Vagina (tissue), 2 donors: Measurements from ENCODE around the gene VEGFD. TPM values are rescaled to one million over a fixed set of nuclear protein-coding genes. Genes with fewer than 3 reads are reported as not detected.
A peak's percentile ranks its signal among the peaks of the same experiment; 100 is the strongest.

Experiments
- DNase-seq, 2 donors: peaks; one replicate each; pipeline ENCODE4 v3.0.0-alpha.2; 2017; ENCODE audit errors: extremely low spot score in 2 of 2
- H3K27ac ChIP-seq: fragments of 200-600 bp; sonication (generic); one replicate; pipeline ENCODE4 v1.5.1; 2019
- H3K27me3 ChIP-seq: fragments of 200-600 bp; sonication (generic); one replicate; pipeline ENCODE4 v1.5.1; 2019
- H3K36me3 ChIP-seq, 2 donors: fragments of 200-600 bp; sonication (generic); one replicate each; pipeline ENCODE4 v1.5.1; 2017 to 2019
- H3K4me1 ChIP-seq: fragments of 200-600 bp; sonication (generic); one replicate; pipeline ENCODE4 v1.5.1; 2019
- H3K4me3 ChIP-seq, 2 donors: fragments of 200-600 bp; sonication (generic); 1 replicate in 1 of 2; 2 replicates in 1 of 2; pipeline ENCODE4 v1.5.1; 2016 to 2019
- H3K9me3 ChIP-seq: fragments of 200-600 bp; sonication (generic); one replicate; pipeline ENCODE4 v1.5.1; 2019
- POLR2A ChIP-seq, 2 donors: fragments of 450-650 bp; IDR thresholded peaks; one replicate each; pipeline ENCODE4 v1.6.1; 2017; ENCODE audit warnings: antibody characterized with exemption in 2 of 2, mild to moderate bottlenecking in 2 of 2, moderate library complexity in 2 of 2
- POLR2AphosphoS5 ChIP-seq, 2 donors: sonication (generic); formaldehyde crosslinking; IDR thresholded peaks; one replicate each; pipeline ENCODE4 v1.9.0; 2017; ENCODE audit warnings: antibody characterized with exemption in 2 of 2, mild to moderate bottlenecking in 2 of 2, low read depth in 1 of 2; ENCODE audit not compliant: insufficient read depth in 1 of 2
- intact Hi-C: fragments of 100-400 bp; cut with DNase I; formaldehyde crosslinking; loops from one replicate; pipeline ENCODE4 v1.15.1; 2023
- total RNA-seq: library from RNA; depleted of rRNA; stranded (reverse); fragments of >200 nt; gene quantifications from one replicate; pipeline ENCODE4 v1.2.3, GENCODE V29; 2016
- TF ChIP-seq, protein P1 (sequence below), 3 experiments: fragments of 450-650 bp in 2 of 3; fragments of 200-600 bp in 1 of 3; sonication (generic) in 1 of 3; IDR thresholded peaks; one replicate each; pipeline ENCODE4 v1.5.1; 2017 to 2019; ENCODE audit warnings: antibody characterized with exemption in 3 of 3, mild to moderate bottlenecking in 2 of 3, moderate library complexity in 2 of 3

VEGFD gene
- total RNA-seq, 1 donor from 2014 or later, result 5.4 TPM

DNA sequence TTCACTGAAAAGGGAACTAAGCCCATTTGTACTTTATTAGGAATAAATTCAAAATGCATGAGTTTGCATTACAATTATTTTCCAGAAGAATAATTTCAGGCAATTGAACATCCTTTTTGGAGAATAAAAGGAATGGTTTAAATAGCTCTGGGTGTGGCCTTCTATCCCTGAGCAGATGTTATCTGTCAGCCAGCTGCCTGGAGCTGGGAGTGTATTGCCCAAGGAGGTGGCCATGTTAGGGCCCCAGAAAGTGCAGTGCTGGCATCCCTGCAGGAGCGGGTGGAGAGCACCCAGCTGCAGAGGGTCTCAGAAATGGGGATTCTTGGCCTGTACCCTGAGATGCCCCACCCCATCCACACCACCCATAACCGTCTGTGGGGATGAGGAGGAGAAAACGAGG, 21.6 kb upstream of the VEGFD start:
- intact Hi-C loops, result no loop called here
- H3K36me3 ChIP-seq, result no peaks in the 10 kb centered on the region
- H3K4me3 ChIP-seq, result no peak overlapping the region
- no peaks in the 10 kb centered on the region for H3K27me3 ChIP-seq
- no peak for DNase-seq
- H3K27ac ChIP-seq, result peak overlapping the region; percentile 12
- H3K9me3 ChIP-seq, result no peaks in the 10 kb centered on the region
- no peaks in the 10 kb centered on the region for H3K4me1 ChIP-seq
- TF ChIP-seq, protein P1, sequence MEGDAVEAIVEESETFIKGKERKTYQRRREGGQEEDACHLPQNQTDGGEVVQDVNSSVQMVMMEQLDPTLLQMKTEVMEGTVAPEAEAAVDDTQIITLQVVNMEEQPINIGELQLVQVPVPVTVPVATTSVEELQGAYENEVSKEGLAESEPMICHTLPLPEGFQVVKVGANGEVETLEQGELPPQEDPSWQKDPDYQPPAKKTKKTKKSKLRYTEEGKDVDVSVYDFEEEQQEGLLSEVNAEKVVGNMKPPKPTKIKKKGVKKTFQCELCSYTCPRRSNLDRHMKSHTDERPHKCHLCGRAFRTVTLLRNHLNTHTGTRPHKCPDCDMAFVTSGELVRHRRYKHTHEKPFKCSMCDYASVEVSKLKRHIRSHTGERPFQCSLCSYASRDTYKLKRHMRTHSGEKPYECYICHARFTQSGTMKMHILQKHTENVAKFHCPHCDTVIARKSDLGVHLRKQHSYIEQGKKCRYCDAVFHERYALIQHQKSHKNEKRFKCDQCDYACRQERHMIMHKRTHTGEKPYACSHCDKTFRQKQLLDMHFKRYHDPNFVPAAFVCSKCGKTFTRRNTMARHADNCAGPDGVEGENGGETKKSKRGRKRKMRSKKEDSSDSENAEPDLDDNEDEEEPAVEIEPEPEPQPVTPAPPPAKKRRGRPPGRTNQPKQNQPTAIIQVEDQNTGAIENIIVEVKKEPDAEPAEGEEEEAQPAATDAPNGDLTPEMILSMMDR (IDR thresholded peaks at IDR 0.05), result no peak
- TF ChIP-seq POLR2A (IDR thresholded peaks at IDR 0.05) (no peak), POLR2AphosphoS5 (IDR thresholded peaks at IDR 0.05; ENCODE audit: insufficient read depth in 1 of 2, low read depth in 1 of 2) (no peak)

DNA sequence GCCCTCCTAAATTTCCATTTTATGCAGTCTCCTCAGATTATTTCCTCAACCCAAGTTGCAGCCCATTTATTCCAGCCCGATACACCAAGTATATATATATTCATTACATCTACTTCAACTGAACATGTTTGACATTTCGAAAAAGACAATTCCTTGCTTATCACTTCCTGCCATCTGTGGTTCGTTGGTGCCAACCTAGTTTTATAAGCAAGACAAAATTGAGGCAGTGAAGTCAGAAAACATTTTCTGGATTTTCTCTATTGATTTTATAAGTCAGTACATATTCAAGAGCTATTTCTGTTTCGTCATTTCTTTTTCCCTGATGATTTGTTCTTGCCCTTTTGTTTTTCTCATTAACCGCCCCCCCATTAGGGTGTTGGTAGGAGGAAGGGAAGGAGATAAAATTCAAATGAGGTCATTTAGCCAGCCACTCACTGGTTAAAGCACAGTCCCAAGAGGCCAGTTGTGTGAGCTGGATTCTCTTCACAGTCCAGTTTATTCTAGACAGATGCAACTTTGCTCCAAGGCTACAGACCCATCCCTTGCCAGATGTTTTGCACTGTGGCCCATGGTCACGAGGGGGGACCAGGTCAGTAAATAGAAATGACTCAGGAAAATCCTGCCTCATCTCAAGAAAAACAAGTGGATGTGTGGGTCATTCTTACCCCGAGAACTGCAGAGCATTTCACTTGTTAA, 20.3 kb upstream of the VEGFD start:
- intact Hi-C loops, result no loop called here
- H3K27ac ChIP-seq, result no peak overlapping the region
- H3K9me3 ChIP-seq, result no peaks in the 10 kb centered on the region
- no peak overlapping the region for H3K4me3 ChIP-seq
- no peak for DNase-seq
- no peaks in the 10 kb centered on the region for H3K4me1 ChIP-seq
- no peaks in the 10 kb centered on the region for H3K27me3 ChIP-seq
- H3K36me3 ChIP-seq, result no peaks in the 10 kb centered on the region
- TF ChIP-seq POLR2AphosphoS5 (IDR thresholded peaks at IDR 0.05; ENCODE audit: insufficient read depth in 1 of 2, low read depth in 1 of 2), result no peak
- TF ChIP-seq POLR2A (IDR thresholded peaks at IDR 0.05), result no peak
- TF ChIP-seq, protein P1 (IDR thresholded peaks at IDR 0.05), result no peak

DNA sequence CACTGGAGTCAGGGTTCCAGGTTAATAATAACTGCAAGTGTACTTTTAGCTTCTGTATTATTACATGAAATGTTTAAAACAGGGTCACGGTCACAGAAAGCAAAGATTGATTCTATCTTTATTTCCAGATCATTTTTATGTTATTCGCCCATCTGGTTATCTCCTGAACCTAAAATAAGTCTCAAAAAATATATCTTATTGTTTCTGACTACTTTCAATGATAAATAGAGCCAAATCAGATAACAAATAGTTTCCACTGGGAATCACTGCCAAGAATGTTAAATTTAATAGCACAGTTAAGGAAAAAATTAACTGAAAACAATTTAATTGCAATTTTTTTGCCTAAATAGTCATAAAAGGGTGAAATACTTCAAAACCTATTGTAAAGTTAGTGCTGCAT, 17.2 kb upstream of the VEGFD start:
- Histone ChIP-seq H3K36me3 (no peaks in the 10 kb centered on the region), H3K27me3 (no peaks in the 10 kb centered on the region), H3K4me3 (no peak overlapping the region), H3K4me1 (no peaks in the 10 kb centered on the region), H3K27ac (no peak overlapping the region), H3K9me3 (no peaks in the 10 kb centered on the region)
- no peak for DNase-seq
- intact Hi-C loops, result no loop called here
- TF ChIP-seq POLR2AphosphoS5 (IDR thresholded peaks at IDR 0.05; ENCODE audit: insufficient read depth in 1 of 2, low read depth in 1 of 2) (no peak), POLR2A (IDR thresholded peaks at IDR 0.05) (no peak)
- TF ChIP-seq, protein P1 (IDR thresholded peaks at IDR 0.05), result no peak

DNA sequence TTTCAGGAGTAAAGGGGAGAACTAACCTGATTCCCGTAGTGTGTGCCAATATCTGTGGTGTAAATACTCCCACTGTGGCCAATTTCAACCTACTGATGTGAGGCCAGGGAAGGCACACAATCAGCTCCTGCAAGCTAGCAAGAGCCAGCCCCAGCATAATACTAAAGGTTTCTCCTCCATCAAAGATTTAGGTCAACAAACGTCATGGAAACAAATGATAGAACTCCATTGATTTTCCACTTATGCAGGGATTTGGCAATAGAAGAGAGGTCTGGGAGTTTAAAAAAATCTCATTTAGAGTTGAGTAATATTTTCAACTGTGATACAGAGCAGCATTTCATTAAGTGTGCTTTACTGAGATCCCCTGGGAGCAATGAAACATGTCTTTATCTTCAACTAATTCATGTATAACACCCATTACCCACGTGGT, 15.8 kb upstream of the VEGFD start:
- Histone ChIP-seq H3K4me1 (no peaks in the 10 kb centered on the region), H3K27me3 (no peaks in the 10 kb centered on the region), H3K9me3 (no peaks in the 10 kb centered on the region), H3K4me3 (no peak overlapping the region), H3K36me3 (no peaks in the 10 kb centered on the region), H3K27ac (no peak overlapping the region)
- intact Hi-C loops, result loop anchor here (1.0 kb wide), 1 partner anchor 42 kb away; no protein-coding TSS in a partner anchor
- DNase-seq, result no peak
- no peak for TF ChIP-seq POLR2A (IDR thresholded peaks at IDR 0.05)
- TF ChIP-seq, protein P1 (IDR thresholded peaks at IDR 0.05), result no peak
- no peak for TF ChIP-seq POLR2AphosphoS5 (IDR thresholded peaks at IDR 0.05; ENCODE audit: insufficient read depth in 1 of 2, low read depth in 1 of 2)

DNA sequence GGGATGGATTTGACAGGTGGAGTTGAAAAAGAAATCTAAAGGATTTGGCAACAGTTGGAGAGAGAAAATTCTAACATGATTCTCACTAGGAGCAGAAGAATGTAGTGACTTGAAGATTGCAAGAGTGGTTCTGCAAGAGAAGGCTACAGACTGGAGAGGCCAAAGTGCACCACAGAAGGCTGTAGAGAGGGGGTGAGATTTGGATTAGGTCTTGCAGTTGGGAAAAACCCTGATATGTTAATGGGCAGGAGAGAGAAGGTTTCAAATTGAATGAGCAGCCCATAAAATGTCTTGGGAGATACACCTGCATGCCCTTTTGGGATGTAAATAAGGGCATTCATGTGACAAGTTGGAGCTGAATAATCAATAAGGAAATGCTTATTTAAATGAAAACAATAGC, 14.7 kb upstream of the VEGFD start:
- TF ChIP-seq, protein P1 (IDR thresholded peaks at IDR 0.05), result no peak
- TF ChIP-seq POLR2A (IDR thresholded peaks at IDR 0.05), result no peak
- TF ChIP-seq POLR2AphosphoS5 (IDR thresholded peaks at IDR 0.05; ENCODE audit: insufficient read depth in 1 of 2, low read depth in 1 of 2), result no peak
- no peak for DNase-seq
- no peaks in the 10 kb centered on the region for H3K36me3 ChIP-seq
- H3K4me1 ChIP-seq, result no peaks in the 10 kb centered on the region
- intact Hi-C loops, result loop anchor here (1.0 kb wide), 1 partner anchor 41 kb away; no protein-coding TSS in a partner anchor
- no peaks in the 10 kb centered on the region for H3K9me3 ChIP-seq
- H3K27me3 ChIP-seq, result no peaks in the 10 kb centered on the region
- H3K4me3 ChIP-seq, result no peak overlapping the region
- no peak overlapping the region for H3K27ac ChIP-seq
